ENCODE measurements around the gene SYNGR3. TPM values are rescaled to one million over a fixed set of nuclear protein-coding genes. Genes with fewer than 3 reads are reported as not detected.

The SYNGR3 gene
- polyA plus RNA-seq, 1 donor from 2014 or later, result 61.0 TPM

GRCh38 chr16:1979271-1980029, 10.3 kb upstream of the SYNGR3 start:
- H3K9me3 ChIP-seq (ENCODE audit: low read length), result no peaks in the 10 kb centered on the region
- H3K79me2 ChIP-seq (replicated peaks; ENCODE audit: insufficient read depth, low read length), result no peaks in the 10 kb centered on the region
- H3K9ac ChIP-seq (ENCODE audit: low read length), result no peak overlapping the region
- no peak overlapping the region for H3K4me2 ChIP-seq (ENCODE audit: low read length)
- no peaks in the 10 kb centered on the region for H3K36me3 ChIP-seq (ENCODE audit: insufficient read depth, low read length)
- H3K27me3 ChIP-seq (ENCODE audit: insufficient read depth, low read depth, low read length), result peaks cover 29% of the 10 kb centered on the region
- H4K20me1 ChIP-seq (ENCODE audit: insufficient read depth), result no peaks in the 10 kb centered on the region
- no peaks in the 10 kb centered on the region for H3F3A ChIP-seq (ENCODE audit: insufficient read depth, low read length, poor library complexity, severe bottlenecking)
- no peak overlapping the region for H2AFZ ChIP-seq (ENCODE audit: low read depth, low read length)
- H3K4me3 ChIP-seq (ENCODE audit: low read length), result no peak overlapping the region
- no peak for TF ChIP-seq MXI1 (conservative IDR thresholded peaks at IDR 0.05; ENCODE audit: poor library complexity, severe bottlenecking)
- TF ChIP-seq RAD21 (conservative IDR thresholded peaks at IDR 0.05), result no peak
- TF ChIP-seq POLR2AphosphoS5 (IDR thresholded peaks at IDR 0.05), result no peak
- H3K27ac ChIP-seq (ENCODE audit: low read length), result no peak overlapping the region
- no peaks in the 10 kb centered on the region for H3K9me2 ChIP-seq (ENCODE audit: insufficient read depth, low read length)

DNA sequence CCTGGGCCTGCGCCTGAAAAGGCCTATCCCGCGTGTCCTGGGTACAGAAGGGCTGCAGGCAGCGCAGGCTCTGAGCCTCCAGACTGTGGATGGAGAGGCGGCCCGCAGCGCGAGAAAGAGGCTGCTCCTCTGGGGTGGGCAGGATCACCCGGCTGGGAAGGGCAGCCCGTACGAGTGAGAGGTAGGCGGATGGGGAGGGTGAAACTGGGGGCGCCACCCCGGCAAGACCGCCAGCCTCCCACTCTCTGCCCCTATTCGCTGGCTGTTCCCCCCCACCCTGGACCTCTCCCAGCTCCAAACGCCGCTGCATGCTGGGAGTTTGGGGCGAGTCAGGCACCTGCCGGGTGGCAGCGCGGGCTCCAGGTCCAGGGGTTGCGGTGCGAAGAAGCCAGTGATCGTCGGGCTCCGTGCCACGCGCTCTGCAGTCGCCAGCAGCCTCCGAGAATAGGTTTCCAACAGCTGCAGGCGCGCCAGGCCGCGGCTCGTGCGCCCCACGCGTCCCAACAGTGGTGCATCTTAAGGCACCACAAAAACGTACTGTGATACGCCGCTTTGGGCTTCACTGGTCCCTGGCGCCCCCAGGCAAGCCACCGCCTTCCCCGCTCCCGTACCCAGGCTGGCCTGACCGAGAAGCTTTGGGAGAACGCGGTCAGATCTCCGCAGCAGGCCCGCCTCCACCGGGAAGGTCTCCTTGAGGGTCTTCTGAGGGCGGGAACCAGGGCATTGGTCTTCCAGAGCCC, 9.6 kb upstream of the SYNGR3 start:
- Histone ChIP-seq H3K4me3 (ENCODE audit: low read length) (no peak overlapping the region), H3K27ac (ENCODE audit: low read length) (no peak overlapping the region), H3K9ac (ENCODE audit: low read length) (no peak overlapping the region), H3K9me3 (ENCODE audit: low read length) (no peaks in the 10 kb centered on the region), H2AFZ (ENCODE audit: low read depth, low read length) (no peak overlapping the region), H3F3A (ENCODE audit: insufficient read depth, low read length, poor library complexity, severe bottlenecking) (no peaks in the 10 kb centered on the region), H3K9me2 (ENCODE audit: insufficient read depth, low read length) (no peaks in the 10 kb centered on the region), H3K36me3 (ENCODE audit: insufficient read depth, low read length) (no peaks in the 10 kb centered on the region), H3K27me3 (ENCODE audit: insufficient read depth, low read depth, low read length) (peaks cover 29% of the 10 kb centered on the region), H3K4me2 (ENCODE audit: low read length) (no peak overlapping the region), H3K79me2 (replicated peaks; ENCODE audit: insufficient read depth, low read length) (no peaks in the 10 kb centered on the region), H4K20me1 (ENCODE audit: insufficient read depth) (no peaks in the 10 kb centered on the region)
- TF ChIP-seq, protein P1, sequence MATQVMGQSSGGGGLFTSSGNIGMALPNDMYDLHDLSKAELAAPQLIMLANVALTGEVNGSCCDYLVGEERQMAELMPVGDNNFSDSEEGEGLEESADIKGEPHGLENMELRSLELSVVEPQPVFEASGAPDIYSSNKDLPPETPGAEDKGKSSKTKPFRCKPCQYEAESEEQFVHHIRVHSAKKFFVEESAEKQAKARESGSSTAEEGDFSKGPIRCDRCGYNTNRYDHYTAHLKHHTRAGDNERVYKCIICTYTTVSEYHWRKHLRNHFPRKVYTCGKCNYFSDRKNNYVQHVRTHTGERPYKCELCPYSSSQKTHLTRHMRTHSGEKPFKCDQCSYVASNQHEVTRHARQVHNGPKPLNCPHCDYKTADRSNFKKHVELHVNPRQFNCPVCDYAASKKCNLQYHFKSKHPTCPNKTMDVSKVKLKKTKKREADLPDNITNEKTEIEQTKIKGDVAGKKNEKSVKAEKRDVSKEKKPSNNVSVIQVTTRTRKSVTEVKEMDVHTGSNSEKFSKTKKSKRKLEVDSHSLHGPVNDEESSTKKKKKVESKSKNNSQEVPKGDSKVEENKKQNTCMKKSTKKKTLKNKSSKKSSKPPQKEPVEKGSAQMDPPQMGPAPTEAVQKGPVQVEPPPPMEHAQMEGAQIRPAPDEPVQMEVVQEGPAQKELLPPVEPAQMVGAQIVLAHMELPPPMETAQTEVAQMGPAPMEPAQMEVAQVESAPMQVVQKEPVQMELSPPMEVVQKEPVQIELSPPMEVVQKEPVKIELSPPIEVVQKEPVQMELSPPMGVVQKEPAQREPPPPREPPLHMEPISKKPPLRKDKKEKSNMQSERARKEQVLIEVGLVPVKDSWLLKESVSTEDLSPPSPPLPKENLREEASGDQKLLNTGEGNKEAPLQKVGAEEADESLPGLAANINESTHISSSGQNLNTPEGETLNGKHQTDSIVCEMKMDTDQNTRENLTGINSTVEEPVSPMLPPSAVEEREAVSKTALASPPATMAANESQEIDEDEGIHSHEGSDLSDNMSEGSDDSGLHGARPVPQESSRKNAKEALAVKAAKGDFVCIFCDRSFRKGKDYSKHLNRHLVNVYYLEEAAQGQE (IDR thresholded peaks at IDR 0.05; ENCODE audit: borderline replicate concordance), result no peak
- TF ChIP-seq SMC3 (conservative IDR thresholded peaks at IDR 0.05; ENCODE audit: poor library complexity) (no peak), CTCF (IDR thresholded peaks at IDR 0.05; ENCODE audit: poor library complexity, severe bottlenecking) (no peak), RAD21 (conservative IDR thresholded peaks at IDR 0.05) (no peak), POLR2AphosphoS5 (IDR thresholded peaks at IDR 0.05) (no peak), TAF1 (IDR thresholded peaks at IDR 0.05; ENCODE audit: low read depth) (no peak), EZH2 (IDR thresholded peaks at IDR 0.05; ENCODE audit: borderline replicate concordance, insufficient read depth, low read length, poor library complexity, severe bottlenecking) (no peak), MXI1 (conservative IDR thresholded peaks at IDR 0.05; ENCODE audit: poor library complexity, severe bottlenecking) (no peak), EP300 (conservative IDR thresholded peaks at IDR 0.05; ENCODE audit: poor library complexity, severe bottlenecking) (no peak)
